MCF 10A (cell line): ENCODE results near the gene MPP2. TPM values are rescaled to one million over a fixed set of nuclear protein-coding genes. Genes with fewer than 3 reads are reported as not detected.

ENCODE experiments used
- BruUV-seq: library from RNA; stranded (reverse); fragments of 400-500 nt; replicated peaks from 2 replicates; lab custom pipeline; 2021; lab: Mats Ljungman, UMichigan
- CTCF ChIA-PET: fragments of 300-600 bp; sonication (Branson Sonifier 250); formaldehyde crosslinking; extraction: SDS; loops from one replicate; lab custom pipeline; 2021; ENCODE audit warnings: antibody characterized with exemption, inconsistent platforms; lab: Yijun Ruan, JAX
- POLR2A ChIA-PET: fragments of 300-600, 350-650 bp; sonication (Branson Sonifier 250); formaldehyde crosslinking; extraction: SDS; loops from one replicate; lab custom pipeline; 2020; ENCODE audit warnings: antibody characterized with exemption, inconsistent platforms; lab: Yijun Ruan, JAX
- DNase-seq: peaks from one replicate; pipeline ENCODE4 v3.0.0-alpha.2; 2018; ENCODE audit not compliant: unreplicated experiment
- H3K27ac Mint-ChIP-seq: one replicate; pipeline ENCODE4 v1.8.0; 2022; ENCODE audit warnings: mild to moderate bottlenecking, low read depth, mixed read lengths; ENCODE audit not compliant: unreplicated experiment
- H3K27me3 Mint-ChIP-seq: one replicate; pipeline ENCODE4 v1.8.0; 2022; ENCODE audit warnings: mixed read lengths; ENCODE audit not compliant: insufficient read depth, unreplicated experiment
- H3K36me3 Mint-ChIP-seq: one replicate; pipeline ENCODE4 v1.8.0; 2022; ENCODE audit warnings: mild to moderate bottlenecking, moderate library complexity, mixed read lengths; ENCODE audit not compliant: insufficient read depth, unreplicated experiment
- H3K4me1 Mint-ChIP-seq: one replicate; pipeline ENCODE4 v1.8.0; 2022; ENCODE audit warnings: mixed read lengths; ENCODE audit not compliant: insufficient read depth, unreplicated experiment
- H3K4me3 Mint-ChIP-seq: one replicate; pipeline ENCODE4 v1.8.0; 2022; ENCODE audit warnings: mild to moderate bottlenecking, moderate library complexity, mixed read lengths; ENCODE audit not compliant: unreplicated experiment
- H3K9me3 Mint-ChIP-seq: one replicate; pipeline ENCODE4 v1.8.0; 2022; ENCODE audit warnings: mixed read lengths; ENCODE audit not compliant: unreplicated experiment
- CTCF ChIP-seq: fragments of 200-600 bp; IDR thresholded peaks from one replicate; pipeline ENCODE4 v1.8.0; 2022; ENCODE audit warnings: antibody characterized with exemption, mild to moderate bottlenecking; ENCODE audit not compliant: unreplicated experiment
- intact Hi-C: fragments of 100-400 bp; cut with micrococcal nuclease; formaldehyde crosslinking; loops from 2 replicates; pipeline ENCODE4 v1.14.1; 2022
- total RNA-seq: library from RNA; stranded (reverse); gene quantifications from 2 replicates; pipeline ENCODE4 v1.2.3, GENCODE V29; 2022

MPP2 gene
- total RNA-seq, 1 experiment from 2014 or later: not detected

GRCh38 chr17:43892647-43892952, 14.7 kb downstream of the MPP2 start:
- POLR2A ChIA-PET: no interaction called here
- no peak for DNase-seq
- no peak for TF ChIP-seq CTCF
- peaks cover 39% of the 10 kb centered on the region for H3K27me3 Mint-ChIP-seq
- no peak overlapping the region for H3K27ac Mint-ChIP-seq
- intact Hi-C loops: no loop called here
- H3K36me3 Mint-ChIP-seq: no peaks in the 10 kb centered on the region
- H3K9me3 Mint-ChIP-seq: no peaks in the 10 kb centered on the region
- H3K4me3 Mint-ChIP-seq: no peak overlapping the region
- H3K4me1 Mint-ChIP-seq: peaks cover 2% of the 10 kb centered on the region
- CTCF ChIA-PET: interaction anchor here (0.6 to 12.5 kb wide), 4 partner anchors 13 to 151 kb away, joined by 3 to 87 read pairs (median 4); no protein-coding TSS in a partner anchor
- BruUV-seq: no TSS peak

GRCh38 chr17:43891851-43892646, 15.3 kb downstream of the MPP2 start:
- BruUV-seq: no TSS peak
- POLR2A ChIA-PET: interaction anchor here (0.6 kb wide), 1 partner anchor 208 kb away, joined by 3 read pairs; no protein-coding TSS in a partner anchor
- H3K9me3 Mint-ChIP-seq: no peaks in the 10 kb centered on the region
- DNase-seq: no peak
- TF ChIP-seq CTCF: no peak
- CTCF ChIA-PET: interaction anchor here (0.6 to 12.5 kb wide), 3 partner anchors 13 to 28 kb away, joined by 3 to 87 read pairs (median 4); no protein-coding TSS in a partner anchor
- no peak overlapping the region for H3K4me3 Mint-ChIP-seq
- no peaks in the 10 kb centered on the region for H3K4me1 Mint-ChIP-seq
- H3K27ac Mint-ChIP-seq: no peak overlapping the region
- intact Hi-C loops: no loop called here
- no peaks in the 10 kb centered on the region for H3K36me3 Mint-ChIP-seq
- H3K27me3 Mint-ChIP-seq: peaks cover 39% of the 10 kb centered on the region

- Mint-ChIP-seq H3K36me3 (no peaks in the 10 kb centered on the region), H3K4me3 (no peak overlapping the region), H3K27me3 (peaks cover 39% of the 10 kb centered on the region), H3K27ac (no peak overlapping the region), H3K9me3 (no peaks in the 10 kb centered on the region), H3K4me1 (no peaks in the 10 kb centered on the region)
- DNase-seq: no peak
- intact Hi-C loops: no loop called here
- POLR2A ChIA-PET: interaction anchor here (0.7 kb wide), 1 partner anchor 330 kb away, joined by 3 read pairs; no protein-coding TSS in a partner anchor
- CTCF ChIA-PET: interaction anchor here (0.7 to 12.5 kb wide), 2 partner anchors 11 to 43 kb away, joined by 3 to 87 read pairs; partner anchors contain the start of gene CD300LG
- BruUV-seq: no TSS peak
- no peak for TF ChIP-seq CTCF
These were observed 17.1 kb downstream of the MPP2 start for GRCh38 chr17:43890240-43890639.

- ChIA-PET POLR2A (no interaction called here), CTCF (interaction anchor here (0.6 to 1.8 kb wide), 5 partner anchors 8 to 107 kb away, joined by 3 to 8 read pairs (median 4); no protein-coding TSS in a partner anchor)
- H3K4me3 Mint-ChIP-seq: no peak overlapping the region
- intact Hi-C loops: no loop called here
- H3K36me3 Mint-ChIP-seq: no peaks in the 10 kb centered on the region
- no TSS peak for BruUV-seq
- H3K4me1 Mint-ChIP-seq: no peaks in the 10 kb centered on the region
- DNase-seq: no peak
- H3K27me3 Mint-ChIP-seq: peaks cover 55% of the 10 kb centered on the region
- no peak overlapping the region for H3K27ac Mint-ChIP-seq
- no peaks in the 10 kb centered on the region for H3K9me3 Mint-ChIP-seq
- no peak for TF ChIP-seq CTCF
These were observed 18.8 kb downstream of the MPP2 start for GRCh38 chr17:43888548-43888947.
